ENCODE results near the gene NR2C2AP. TPM values are rescaled to one million over a fixed set of nuclear protein-coding genes. Genes with fewer than 3 reads are reported as not detected.
A peak's percentile ranks its signal among the peaks of the same experiment; 100 is the strongest.
"Not testable (repeated sequence)": the region's sequence is repeated elsewhere in the genome, so short reads cannot be mapped to it uniquely, and the experiment has no call there.

Gene NR2C2AP
- total RNA-seq, 1 donor from 2014 or later: 8.3 TPM

DNA sequence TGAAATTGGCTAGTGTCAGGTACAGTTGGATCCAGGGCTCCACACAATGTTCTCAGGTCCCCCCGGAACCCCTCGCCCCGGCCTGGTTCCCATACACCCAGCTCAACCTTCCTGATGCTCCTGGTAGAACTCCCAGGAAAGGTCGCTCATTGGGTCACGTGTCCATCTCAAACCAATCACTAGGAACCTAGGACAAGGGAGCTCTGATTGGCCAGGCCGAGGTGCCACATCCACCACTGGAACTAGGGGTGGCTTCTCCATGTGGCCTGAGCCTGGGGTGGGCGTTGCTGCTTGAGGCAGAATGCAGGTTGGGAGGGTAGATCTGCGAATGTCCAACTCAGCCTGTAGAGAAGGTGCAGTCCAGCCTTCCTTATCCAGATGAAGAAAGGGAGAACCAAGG lies 26.3 kb downstream of the NR2C2AP start:
- peaks cover 3% of the 10 kb centered on the region for H3K4me1 Mint-ChIP-seq (ENCODE audit: low read depth)
- no peaks in the 10 kb centered on the region for H3K27me3 Mint-ChIP-seq (ENCODE audit: low read depth)
- no peak overlapping the region for H3K4me3 Mint-ChIP-seq (ENCODE audit: unreplicated experiment)
- H3K9me3 Mint-ChIP-seq (ENCODE audit: low read depth): no peaks in the 10 kb centered on the region
- no peak for DNase-seq (ENCODE audit: low spot score)
- H3K36me3 Mint-ChIP-seq (ENCODE audit: low read depth): peaks cover 3% of the 10 kb centered on the region
- no peak overlapping the region for H3K27ac Mint-ChIP-seq (ENCODE audit: unreplicated experiment)
- TF ChIP-seq, protein P1, sequence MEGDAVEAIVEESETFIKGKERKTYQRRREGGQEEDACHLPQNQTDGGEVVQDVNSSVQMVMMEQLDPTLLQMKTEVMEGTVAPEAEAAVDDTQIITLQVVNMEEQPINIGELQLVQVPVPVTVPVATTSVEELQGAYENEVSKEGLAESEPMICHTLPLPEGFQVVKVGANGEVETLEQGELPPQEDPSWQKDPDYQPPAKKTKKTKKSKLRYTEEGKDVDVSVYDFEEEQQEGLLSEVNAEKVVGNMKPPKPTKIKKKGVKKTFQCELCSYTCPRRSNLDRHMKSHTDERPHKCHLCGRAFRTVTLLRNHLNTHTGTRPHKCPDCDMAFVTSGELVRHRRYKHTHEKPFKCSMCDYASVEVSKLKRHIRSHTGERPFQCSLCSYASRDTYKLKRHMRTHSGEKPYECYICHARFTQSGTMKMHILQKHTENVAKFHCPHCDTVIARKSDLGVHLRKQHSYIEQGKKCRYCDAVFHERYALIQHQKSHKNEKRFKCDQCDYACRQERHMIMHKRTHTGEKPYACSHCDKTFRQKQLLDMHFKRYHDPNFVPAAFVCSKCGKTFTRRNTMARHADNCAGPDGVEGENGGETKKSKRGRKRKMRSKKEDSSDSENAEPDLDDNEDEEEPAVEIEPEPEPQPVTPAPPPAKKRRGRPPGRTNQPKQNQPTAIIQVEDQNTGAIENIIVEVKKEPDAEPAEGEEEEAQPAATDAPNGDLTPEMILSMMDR (IDR thresholded peaks at IDR 0.05): no peak

DNA sequence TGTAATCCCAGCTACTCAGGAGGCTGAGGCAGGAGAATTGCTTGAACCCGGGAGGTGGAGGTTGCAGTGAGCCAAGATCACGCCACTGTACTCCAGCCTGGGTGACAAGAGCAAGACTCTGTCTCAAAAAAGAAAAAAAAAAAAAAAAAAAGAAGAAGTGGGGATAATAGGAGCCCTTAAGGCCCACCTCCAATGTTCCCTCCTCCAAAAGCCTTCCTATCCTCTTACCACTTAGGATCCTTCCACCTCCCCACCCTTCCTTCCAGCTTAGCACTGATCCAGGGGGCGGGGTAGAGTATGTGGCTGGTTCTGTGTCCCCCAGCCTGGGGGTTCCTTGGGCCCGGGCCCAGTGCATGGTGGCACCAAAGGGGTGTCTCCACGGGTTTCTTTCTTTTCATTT lies 30.0 kb downstream of the NR2C2AP start:
- not testable (repeated sequence) for DNase-seq (ENCODE audit: low spot score); H3K4me3 Mint-ChIP-seq (ENCODE audit: unreplicated experiment); H3K27ac Mint-ChIP-seq (ENCODE audit: unreplicated experiment); H3K36me3 Mint-ChIP-seq (ENCODE audit: low read depth); H3K27me3 Mint-ChIP-seq (ENCODE audit: low read depth); H3K9me3 Mint-ChIP-seq (ENCODE audit: low read depth)
- H3K4me1 Mint-ChIP-seq (ENCODE audit: low read depth): peaks cover 25% of the 10 kb centered on the region

DNA sequence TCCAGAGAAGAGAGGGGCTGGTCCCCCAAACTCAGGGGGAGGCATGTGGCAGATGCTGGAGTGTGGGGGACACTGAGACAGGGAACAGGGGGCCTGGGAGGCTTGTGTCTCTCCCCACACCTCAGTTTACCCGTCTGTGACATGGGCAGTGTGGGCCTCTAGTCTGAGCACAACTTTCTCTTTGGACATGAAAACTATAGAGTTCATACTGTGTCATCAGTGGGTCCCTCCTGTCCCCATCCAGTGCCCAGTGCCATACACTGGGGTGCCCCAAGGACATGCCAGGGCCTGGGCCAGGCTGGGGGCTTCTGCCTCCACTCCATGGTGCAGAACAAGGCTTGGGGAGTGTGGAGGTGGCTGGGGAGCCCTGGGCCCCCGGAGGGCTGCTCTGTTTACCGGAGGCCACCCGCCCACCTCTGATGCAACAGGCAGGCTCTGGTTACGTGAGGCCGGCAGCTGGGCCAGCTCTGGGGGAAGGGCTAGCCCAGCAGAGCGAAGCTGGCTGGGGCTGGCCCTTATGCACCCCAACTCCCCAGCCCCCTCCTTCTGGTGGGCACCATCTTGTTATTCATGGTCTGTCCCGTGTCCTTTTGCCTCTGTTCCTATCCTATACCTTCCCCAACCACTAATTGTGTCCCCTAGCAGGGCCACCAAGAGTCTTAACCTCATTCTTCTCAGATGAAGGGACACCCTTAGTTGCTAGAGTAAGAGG lies 31.2 kb downstream of the NR2C2AP start:
- Mint-ChIP-seq H3K4me3 (ENCODE audit: unreplicated experiment) (no peak overlapping the region), H3K27me3 (ENCODE audit: low read depth) (no peaks in the 10 kb centered on the region), H3K27ac (ENCODE audit: unreplicated experiment) (no peak overlapping the region), H3K36me3 (ENCODE audit: low read depth) (no peaks in the 10 kb centered on the region), H3K4me1 (ENCODE audit: low read depth) (peaks cover 25% of the 10 kb centered on the region), H3K9me3 (ENCODE audit: low read depth) (no peaks in the 10 kb centered on the region)
- TF ChIP-seq, protein P1 (IDR thresholded peaks at IDR 0.05): no peak
- DNase-seq (ENCODE audit: low spot score): no peak

DNA sequence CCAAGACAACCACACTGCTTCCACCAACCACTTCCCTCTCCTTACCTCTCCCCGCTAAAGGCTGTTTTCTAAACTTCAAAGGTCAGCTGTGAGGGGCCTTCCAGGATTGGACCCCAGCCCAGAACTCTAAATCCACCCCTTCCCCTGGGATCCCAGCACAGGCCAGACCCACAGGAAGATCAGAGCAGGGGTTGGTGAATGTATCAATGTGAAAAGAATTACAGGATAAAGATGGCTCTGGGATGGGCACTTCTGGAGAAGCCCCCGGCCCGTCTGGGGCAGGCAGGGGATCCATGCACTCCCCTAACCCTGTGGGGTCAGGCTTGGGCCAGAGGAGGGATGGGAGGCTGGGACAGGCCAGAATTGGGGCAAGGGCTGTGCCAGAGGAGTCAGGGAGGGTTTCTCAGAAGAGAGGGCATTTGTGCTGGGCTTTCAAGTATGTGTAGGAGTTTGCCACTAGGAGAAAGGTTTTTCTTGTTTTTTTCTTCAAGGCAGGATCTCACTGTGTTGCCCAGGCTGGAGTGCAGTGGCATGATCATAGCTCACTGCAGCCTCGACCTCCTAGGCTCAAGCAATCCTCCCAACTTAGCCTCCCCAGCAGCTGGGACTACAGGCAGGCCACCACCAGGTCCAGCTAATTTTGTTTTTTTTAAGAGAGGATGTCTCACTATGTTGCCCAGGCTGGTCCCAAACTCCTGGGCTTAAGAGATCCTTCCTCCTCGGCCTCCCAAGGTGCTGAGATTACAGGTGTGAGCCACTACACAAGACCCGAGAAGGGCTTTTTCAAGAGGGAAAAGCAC lies 32.1 kb downstream of the NR2C2AP start:
- Mint-ChIP-seq H3K4me3 (ENCODE audit: unreplicated experiment) (peak overlapping the region; percentile 55), H3K4me1 (ENCODE audit: low read depth) (peaks cover 25% of the 10 kb centered on the region), H3K27ac (ENCODE audit: unreplicated experiment) (no peak overlapping the region), H3K9me3 (ENCODE audit: low read depth) (no peaks in the 10 kb centered on the region), H3K36me3 (ENCODE audit: low read depth) (no peaks in the 10 kb centered on the region), H3K27me3 (ENCODE audit: low read depth) (no peaks in the 10 kb centered on the region)
- TF ChIP-seq, protein P1 (IDR thresholded peaks at IDR 0.05): no peak
- DNase-seq (ENCODE audit: low spot score): no peak

- Mint-ChIP-seq H3K27ac (ENCODE audit: unreplicated experiment) (no peak within 1 kb of the TSS), H3K4me1 (ENCODE audit: low read depth) (peaks cover 25% of the 10 kb centered on the region), H3K36me3 (ENCODE audit: low read depth) (no peaks in the 10 kb centered on the region), H3K27me3 (ENCODE audit: low read depth) (no peaks in the 10 kb centered on the region), H3K9me3 (ENCODE audit: low read depth) (no peaks in the 10 kb centered on the region), H3K4me3 (ENCODE audit: unreplicated experiment) (peak within 1 kb of the TSS; percentile 55)
- TF ChIP-seq, protein P1 (IDR thresholded peaks at IDR 0.05): no peak
- no peak for DNase-seq (ENCODE audit: low spot score)
These were observed 33.0 kb downstream of the NR2C2AP start, which contains the start of gene MEF2B for GRCh38 chr19:19170053-19170872. TSS of gene MEF2B (minus strand) at chr19:19170263. CDS start at chr19:19150735, 19,528 bp downstream.
